ENCODE data around the gene ADGRV1.
"Not testable (repeated sequence)": the region's sequence is repeated elsewhere in the genome, so short reads cannot be mapped to it uniquely, and the experiment has no call there.

The ADGRV1 gene

DNA sequence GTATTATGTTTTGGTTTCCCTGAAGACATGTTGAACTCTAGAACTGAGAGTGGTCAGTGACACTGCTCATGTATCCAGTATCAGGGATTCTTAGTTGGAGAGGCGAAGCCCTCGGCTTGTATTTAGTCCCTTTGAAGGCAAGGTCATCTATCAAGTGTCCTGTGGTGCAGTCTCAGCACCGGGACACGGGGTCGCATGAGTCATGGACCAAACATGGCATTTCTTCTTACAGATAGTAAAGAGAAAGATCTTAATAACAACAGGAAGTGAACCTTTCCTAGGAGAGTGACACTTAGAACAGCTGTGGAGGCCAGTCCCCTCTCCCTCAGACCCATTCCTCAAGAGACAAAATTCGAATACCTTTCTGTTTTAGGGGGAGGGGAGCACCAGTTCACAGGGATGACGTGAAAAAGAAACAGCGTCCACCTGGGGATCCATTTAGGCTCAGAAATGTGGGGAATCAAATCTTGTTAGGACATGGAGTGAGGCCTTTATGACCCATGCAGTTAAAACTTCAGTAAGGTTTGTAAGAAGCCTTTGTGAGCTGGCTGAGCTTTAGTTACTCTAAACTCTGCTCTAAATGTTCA lies 86.5 kb downstream of the ADGRV1 start:
- no peak for DNase-seq (ENCODE audit: low spot score)

DNA sequence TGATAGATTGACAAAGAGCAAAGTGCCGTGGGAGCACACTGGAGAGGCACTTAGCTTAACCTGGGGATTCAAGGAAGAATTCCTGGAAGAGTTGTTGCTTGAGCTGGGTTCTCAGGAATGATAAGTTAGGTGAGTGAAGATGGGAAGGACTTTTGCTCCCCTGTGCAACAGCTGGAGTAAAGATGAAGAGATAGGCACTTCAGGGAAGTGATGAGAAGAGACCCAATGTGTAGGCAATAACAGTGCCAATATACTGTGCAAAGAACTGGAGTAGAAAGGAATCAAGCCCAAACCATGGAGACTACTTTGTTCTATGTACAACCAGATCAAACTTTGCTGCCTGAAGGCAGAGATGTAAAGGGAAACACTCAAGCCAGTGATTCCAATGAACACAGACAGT lies 92.2 kb downstream of the ADGRV1 start:
- no peak for DNase-seq (ENCODE audit: low spot score)

DNA sequence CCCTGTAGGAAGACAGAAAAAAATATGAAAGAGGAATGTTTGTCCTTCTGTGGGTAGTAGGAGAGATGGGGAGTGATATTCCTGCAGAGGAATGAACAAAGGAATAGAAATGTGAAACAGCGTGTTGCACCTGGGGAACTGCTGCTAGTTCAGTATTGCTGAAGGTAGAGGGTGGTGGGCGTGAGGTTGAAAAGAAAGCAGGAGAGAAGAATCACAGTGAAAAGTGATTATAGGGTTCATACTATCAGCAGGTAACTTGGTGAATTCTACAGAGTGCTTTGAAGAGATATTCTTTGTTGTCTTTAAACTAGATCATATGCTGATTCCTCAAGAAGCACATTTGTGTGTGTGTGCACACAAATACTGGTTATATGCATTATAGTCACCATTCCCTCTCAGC lies 95.6 kb downstream of the ADGRV1 start:
- DNase-seq (ENCODE audit: low spot score): no peak

DNA sequence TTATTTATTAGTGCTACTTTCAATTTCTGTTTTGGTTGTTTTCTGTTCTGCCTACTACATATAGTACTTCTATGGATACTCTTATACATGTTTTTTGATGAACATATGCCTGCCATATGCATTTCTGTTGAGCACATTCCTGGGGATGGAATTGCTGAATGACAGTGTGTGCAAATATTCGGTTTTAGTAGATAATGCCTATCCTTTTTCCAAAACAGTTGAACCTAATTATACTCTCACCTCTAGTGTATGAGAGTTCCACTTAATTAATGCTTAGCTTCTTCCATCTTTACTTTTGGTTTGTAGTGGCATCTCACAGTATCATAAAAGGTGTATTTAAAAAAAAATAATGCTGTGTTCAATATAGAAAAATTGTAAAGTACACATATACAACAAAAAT lies 96.8 kb downstream of the ADGRV1 start:
- DNase-seq (ENCODE audit: low spot score): no peak

DNA sequence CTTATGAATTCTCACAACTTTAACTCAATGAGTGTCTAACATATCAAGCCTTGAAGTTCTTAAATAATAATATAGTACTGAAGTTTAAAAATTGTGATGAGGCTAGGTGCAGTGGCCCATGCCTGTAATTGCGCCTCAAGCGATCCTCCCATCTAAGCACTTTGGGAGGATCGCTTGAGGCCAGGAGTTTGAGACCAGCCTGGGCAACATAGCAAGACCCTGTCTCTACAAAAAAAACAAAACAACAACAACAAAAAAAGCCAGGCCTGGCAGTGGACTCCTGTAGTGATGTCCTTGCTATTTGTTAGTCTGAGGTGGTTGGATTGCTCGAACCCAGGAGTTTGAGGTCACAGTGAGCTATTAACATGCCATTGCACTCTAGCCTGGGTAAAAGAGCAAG lies 98.4 kb downstream of the ADGRV1 start:
- no peak for DNase-seq (ENCODE audit: low spot score)

DNA sequence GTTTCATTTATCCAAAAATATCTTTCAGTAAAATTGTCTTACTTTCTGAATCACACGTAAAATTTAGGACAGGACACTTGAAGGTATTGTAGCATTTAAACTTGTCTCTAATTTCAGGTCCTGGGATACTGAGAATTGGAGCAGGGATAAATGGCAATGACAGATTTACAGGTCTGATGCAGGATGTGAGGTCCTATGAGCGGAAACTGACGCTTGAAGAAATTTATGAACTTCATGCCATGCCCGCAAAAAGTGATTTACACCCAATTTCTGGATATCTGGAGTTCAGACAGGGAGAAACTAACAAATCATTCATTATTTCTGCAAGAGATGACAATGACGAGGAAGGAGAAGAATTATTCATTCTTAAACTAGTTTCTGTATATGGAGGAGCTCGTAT lies 99.2 kb downstream of the ADGRV1 start:
- no peak for DNase-seq (ENCODE audit: low spot score)

DNA sequence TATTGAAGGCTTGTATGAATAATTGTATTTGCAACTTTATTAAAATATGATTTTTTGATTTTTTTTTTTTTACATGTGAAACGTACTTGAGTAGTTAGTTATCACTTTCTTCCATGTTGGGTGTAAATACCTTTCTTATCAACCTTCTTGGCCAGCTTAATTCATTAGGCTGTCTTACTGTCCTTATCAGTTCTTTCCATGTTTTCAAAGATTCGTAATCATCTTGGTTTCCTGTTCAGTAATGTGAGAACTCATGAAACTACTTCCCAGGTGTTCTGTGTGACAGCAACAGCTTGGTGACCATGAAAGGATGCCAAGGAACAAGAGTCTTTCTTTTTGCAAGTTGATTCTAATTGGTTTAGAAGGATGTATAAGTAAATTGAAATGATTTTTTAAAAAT lies 100.0 kb downstream of the ADGRV1 start:
- DNase-seq (ENCODE audit: low spot score): no peak

DNA sequence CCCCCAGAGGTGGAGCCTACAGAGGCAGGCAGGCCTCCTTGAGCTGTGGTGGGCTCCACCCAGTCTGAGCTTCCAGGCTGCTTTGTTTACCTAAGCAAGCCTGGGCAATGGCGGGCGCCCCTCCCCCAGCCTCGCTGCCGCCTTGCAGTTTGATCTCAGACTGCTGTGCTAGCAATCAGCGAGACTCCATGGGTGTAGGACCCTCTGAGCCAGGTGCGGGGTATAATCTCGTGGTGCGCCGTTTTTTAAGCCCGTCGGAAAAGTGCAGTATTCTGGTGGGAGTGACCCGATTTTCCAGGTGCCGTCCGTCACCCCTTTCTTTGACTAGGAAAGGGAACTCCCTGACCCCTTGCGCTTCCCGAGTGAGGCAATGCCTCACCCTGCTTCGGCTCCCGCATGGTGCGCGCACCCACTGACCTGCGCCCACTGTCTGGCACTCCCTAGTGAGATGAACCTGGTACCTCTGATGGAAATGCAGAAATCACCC lies 109.5 kb downstream of the ADGRV1 start:
- DNase-seq (ENCODE audit: low spot score): not testable (repeated sequence)

DNA sequence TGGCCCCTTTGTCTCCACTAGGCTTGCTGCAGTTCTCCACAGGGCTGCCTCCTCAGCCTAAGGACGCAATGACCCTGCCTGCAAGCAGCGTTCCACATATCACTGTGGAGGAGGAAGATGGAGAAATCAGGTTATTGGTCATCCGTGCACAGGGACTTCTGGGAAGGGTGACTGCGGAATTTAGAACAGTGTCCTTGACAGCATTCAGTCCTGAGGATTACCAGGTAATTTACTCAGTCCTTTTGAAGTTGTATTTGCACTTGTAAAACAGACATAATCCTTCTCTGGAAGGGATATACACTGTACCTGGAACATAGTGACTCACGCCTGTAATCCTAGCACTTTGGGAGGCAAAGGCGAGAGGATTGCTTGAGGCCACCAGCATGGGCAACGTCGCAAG lies 116.6 kb downstream of the ADGRV1 start:
- no peak for DNase-seq (ENCODE audit: low spot score)

DNA sequence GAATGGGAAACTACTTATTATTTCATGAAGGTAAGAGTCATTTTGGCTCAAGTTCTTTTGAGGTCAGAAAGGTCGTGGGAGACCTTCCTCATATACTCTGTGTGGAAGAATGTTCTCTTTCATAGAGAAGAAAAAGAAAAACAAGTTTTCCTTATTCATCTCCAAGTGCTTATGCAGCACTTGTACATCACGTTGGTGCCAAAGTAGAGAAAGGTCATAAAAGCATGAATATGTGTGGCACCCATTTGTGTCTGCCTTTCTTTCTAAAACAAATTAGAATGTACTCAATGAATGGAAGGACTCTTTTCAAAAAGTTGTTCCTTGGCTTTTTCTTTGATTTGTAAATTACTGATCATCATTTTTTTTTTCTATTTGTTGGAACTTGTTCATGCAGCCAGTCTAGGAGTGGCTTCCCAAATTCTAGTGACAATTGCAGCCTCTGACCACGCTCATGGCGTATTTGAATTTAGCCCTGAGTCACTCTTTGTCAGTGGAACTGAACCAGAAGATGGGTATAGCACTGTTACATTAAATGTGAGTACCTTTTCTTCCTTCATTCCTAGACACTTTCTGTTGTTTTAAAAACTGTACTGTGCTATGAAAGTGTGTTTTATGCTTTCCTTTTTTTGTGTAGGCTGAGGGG lies 122.4 kb downstream of the ADGRV1 start:
- DNase-seq (ENCODE audit: low spot score): no peak

DNA sequence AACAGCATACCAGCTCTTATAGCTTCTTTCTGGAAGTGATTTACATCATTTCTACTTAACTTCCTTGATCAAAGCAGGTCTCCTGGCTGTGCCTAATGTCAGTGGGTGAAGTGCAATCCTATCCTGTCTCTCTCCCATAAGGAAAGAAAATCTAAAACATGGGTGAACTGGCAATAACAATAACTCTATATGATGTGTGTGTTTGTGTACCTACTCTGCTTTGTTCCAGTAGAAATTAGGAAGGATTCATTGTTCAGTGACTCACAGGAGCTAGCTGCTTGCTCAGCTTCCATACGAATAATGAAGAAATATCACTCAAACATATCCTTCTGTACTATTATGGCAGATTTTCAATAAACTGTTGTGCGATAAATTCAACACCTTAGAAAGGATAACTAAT lies 123.7 kb downstream of the ADGRV1 start:
- DNase-seq (ENCODE audit: low spot score): no peak

DNA sequence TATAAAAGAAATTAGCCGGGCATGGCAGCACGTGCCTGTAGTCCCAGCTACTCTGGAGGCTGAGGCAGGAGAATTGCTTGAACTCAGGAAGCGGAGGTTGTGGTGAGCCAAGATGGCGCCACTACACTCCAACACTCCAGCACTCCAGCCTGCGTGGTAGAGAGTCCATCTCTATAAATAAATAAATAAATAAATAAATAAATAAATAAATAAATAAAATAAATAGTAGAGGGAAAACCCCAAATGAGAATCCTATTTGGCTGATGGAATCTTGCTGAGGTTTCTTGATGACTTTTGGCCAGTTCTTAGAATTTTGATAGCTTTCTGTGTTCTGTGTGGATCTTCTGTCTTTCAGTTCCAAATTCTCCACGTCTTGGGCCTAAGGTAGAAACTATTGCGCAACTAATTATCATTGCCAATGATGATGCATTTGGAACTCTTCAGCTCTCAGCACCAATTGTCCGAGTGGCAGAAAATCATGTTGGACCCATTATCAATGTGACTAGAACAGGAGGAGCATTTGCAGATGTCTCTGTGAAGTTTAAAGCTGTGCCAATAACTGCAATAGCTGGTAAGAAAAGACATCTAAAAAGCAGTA lies 126.9 kb downstream of the ADGRV1 start:
- DNase-seq (ENCODE audit: low spot score): no peak

DNA sequence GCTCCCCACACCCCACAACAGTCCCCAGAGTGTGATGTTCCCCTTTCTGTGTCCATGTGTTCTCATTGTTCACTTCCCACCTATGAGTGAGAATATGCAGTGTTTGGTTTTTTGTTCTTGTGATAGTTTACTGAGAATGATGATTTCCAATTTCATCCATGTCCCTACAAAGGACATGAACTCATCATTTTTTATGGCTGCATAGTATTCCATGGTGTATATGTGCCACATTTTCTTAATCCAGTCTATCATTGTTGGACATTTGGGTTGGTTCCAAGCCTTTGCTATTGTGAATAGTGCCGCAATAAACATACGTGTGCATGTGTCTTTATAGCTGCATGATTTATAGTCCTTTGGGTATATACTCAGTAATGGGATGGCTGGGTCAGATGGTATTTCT lies 127.8 kb downstream of the ADGRV1 start:
- DNase-seq (ENCODE audit: low spot score): not testable (repeated sequence)

DNA sequence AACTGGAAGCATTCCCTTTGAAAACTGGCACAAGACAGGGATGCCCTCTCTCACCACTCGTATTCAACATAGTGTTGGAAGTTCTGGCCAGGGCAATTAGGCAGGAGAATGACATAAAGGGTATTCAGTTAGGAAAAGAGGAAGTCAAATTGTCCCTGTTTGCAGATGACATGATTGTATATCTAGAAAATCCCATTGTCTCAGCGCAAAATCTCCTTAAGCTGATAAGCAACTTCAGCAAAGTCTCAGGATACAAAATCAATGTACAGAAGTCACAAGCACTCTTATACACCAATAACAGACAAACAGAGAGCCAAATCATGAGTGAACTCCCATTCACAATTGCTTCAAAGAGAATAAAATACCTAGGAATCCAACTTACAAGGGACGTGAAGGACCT lies 128.9 kb downstream of the ADGRV1 start:
- DNase-seq (ENCODE audit: low spot score): not testable (repeated sequence)

DNA sequence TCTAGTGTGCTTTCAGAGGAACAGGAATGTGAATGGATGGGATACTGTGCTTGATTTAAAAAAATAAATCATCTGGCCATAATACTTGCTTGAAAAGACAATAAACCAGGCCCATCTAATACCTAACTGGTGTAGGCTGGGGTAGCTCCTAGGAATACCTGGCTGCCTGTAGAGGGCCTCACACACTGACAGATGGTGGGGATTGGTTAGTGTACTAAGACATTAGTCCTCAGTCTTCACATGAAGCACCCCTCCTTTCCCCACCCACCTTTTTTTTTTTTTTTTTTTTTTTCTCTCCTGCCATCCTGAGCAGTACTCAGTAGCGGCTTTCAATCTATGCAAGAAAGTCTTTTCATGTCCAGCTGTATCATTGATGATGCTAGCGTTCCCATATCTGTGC lies 130.5 kb downstream of the ADGRV1 start:
- no peak for DNase-seq (ENCODE audit: low spot score)

DNA sequence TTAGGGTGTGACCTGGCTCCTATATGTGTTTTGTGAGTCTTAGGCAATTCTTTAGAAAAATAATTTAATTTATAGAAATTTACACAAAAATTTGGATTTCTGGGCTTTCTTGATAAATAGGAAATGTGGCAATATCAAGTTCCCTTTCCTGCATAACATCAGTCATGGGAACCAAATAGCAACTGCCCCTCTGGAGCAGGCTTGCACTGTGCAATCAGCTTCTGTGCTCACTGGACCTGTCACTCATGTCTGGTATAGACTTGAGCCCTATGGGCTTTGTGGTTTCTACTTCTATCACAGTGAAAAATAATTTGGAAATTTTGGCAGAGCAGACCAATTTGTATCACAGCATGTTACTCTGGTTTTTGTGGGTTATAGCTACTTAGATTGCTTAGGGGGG lies 131.7 kb downstream of the ADGRV1 start:
- no peak for DNase-seq (ENCODE audit: low spot score)

DNA sequence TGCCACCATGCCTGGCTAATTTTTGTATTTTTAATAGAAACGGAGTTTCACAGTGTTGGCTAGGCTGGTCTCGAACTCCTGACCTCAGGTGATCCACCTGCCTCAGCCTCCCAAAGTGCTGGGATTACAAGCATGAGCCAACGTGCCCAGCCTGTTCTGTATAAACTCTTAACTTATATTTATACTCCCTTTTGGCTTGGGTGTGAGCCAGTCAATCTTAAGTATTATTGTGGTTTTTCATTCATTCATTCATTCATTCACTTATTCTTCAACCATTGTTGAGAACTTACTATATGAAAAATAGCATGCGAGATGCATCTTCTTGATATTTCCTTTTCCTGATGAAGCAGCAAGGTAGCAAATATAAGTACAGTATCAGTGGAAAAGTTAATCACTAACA lies 132.9 kb downstream of the ADGRV1 start:
- DNase-seq (ENCODE audit: low spot score): no peak

DNA sequence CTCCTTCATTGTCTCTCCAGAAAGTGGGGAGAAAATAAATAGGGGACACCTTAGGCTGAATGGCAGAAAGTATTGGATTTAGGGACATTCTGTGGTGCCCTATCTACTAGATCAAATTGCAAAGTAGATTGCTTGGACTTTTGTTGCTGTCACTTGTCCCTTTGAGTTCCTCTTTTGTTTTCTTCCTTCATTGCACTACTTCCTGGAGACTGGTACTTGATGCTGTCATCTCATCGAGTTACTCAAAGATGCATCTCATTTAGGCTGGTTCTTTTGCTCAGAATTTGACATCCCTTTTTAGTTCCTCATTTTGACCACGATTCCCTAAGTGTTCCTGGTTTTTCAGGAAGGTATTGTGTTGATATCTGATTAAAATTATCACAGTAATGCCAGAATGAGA lies 137.6 kb downstream of the ADGRV1 start:
- no peak for DNase-seq (ENCODE audit: low spot score)

DNA sequence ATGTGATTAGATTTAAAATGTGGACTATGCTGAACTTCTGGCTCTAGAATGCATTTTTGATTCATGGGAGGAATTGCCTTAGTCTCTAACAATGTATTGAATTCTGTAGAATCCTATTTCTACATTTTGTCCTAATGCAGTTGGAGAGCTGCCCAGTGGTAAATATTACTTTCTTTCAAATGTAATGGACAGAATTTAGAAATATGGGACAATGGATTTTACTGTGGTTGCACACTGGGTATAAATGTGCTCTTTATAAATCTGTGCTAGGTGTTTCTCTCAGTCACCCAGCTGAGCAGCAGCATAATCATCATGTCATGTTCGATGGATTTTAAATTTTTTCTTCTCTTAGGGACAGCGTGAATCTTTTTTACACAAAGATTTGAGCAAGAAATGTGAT lies 141.7 kb downstream of the ADGRV1 start:
- no peak for DNase-seq (ENCODE audit: low spot score)

DNA sequence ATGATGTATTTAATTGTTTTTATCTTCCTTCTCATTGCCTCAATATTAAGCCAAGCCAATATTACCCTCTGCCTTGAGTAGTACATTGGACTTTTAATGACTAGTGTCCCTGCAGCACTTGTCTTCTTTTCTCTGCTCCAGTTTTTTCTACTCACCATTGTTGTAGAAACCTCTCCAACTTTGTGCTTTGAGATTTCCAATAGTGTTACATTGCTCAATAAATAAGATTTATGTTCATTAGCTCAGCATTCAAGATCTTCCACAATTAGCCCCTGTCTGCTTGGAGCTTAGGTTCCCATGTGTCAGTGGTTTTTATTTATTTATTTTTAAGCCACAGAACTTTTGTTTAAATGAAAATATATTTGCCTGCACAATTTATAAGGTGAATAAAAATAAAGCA lies 145.3 kb downstream of the ADGRV1 start:
- DNase-seq (ENCODE audit: low spot score): no peak

DNA sequence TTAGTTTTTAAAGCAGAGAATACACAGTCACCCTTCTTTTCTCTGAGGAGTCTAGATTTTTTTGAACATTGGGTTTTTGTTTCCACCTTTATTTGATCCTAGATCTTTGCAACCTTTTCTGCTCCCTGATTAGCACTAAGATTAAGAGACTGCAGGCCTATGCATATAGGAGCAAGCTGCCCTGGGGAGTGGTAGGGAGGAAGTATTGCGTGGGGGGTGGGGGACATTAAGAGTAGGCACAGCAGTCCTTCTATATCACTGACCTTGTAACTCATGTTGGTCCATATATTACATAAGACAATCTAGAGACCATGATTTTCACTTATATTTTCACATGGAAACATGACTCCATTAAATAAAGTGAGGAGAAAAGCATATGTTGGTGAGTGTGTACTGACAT lies 149.1 kb downstream of the ADGRV1 start:
- DNase-seq (ENCODE audit: low spot score): no peak

DNA sequence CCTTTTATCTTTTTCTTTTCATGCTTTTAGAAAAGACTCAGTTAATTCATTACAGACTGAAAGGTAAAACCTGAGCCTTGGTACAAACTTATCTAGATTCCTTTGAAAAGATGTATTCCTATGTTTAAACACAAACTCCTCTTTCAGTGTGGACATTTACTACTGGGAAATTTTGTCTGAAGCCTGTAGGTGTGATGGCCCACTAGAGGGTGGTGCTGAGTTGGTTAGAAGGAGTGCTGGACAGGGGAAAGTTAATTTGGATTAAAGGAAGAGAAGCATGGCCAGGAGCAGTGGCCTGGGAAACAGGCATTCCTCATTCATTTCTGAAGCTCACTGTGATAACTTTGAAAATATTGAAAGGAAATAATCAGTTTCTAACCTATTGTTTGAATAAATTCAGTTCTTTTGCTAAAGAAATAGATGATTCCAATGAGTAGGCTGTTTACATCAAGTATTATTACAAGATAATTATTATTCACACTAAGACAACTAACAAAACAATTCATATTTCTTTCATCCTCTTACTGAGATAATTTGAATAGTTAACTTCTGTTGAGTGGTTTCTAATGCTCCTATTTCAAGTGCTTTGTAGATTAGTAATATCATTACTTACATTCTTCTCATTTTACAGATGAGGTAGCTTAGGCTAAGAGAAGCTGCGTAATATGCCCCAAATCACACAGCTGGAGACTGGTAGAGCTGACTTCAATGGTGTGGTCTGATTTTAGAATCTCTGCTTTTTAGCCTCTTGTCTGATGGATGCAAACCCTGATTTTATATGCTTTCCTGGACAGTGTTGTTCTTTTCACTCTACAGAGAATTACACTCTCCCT lies 150.9 kb downstream of the ADGRV1 start:
- DNase-seq (ENCODE audit: low spot score): peak; percentile 53

DNA sequence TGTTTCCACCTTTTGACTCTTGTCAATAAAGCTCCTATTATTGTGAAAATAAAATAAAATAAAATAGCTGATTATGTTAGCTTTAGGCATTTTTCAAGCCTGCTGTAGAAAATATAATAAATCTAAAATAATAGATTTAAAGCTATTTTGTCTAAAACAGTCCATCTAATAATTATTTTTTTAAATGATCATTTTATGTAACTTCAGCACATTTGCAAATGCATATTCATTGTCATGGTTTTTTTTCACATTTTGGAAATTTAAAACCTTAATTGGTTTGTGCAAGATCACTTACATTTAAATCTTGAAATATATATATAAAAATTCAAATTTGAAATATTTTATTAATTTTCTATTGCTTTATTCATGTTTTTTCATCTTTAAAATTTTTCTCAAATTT lies 159.8 kb downstream of the ADGRV1 start:
- no peak for DNase-seq (ENCODE audit: low spot score)
